ENCODE data around the gene PRKAG2. TPM values are rescaled to one million over a fixed set of nuclear protein-coding genes. Genes with fewer than 3 reads are reported as not detected.

Gene PRKAG2
- total and polyA plus RNA-seq, 9 donors, result 9.3 to 37.7 (median 22.6) TPM

- WGBS, 3 donors, result 18 to 48% (median 35%) methylated on average over 2 of the region's 2 CpGs
- Histone ChIP-seq H3K27me3 (no peaks in the 10 kb centered on the region), H3K4me1 (ENCODE audit: insufficient read depth) (peaks cover 12% of the 10 kb centered on the region), H3K36me3 (no peaks in the 10 kb centered on the region), H3K9me3 (no peaks in the 10 kb centered on the region), H3K27ac (no peak overlapping the region), H3K4me3 (no peak overlapping the region)
- TF ChIP-seq EP300 (IDR thresholded peaks at IDR 0.05) (no peak), CTCF (IDR thresholded peaks at IDR 0.05) (no peak), POLR2A (IDR thresholded peaks at IDR 0.05) (no peak)
- intact Hi-C loops (cut with DNase I), result no loop called here
- peak in 1 of 5 donors; percentile 38 for DNase-seq
Observed at GRCh38 chr7:151671514-151671913, 205.4 kb downstream of the PRKAG2 start.

- H3K27me3 ChIP-seq, result no peaks in the 10 kb centered on the region
- H3K4me1 ChIP-seq (ENCODE audit: insufficient read depth), result peaks cover 16% of the 10 kb centered on the region
- intact Hi-C loops (cut with DNase I), result no loop called here
- WGBS, 3 donors, result 68 to 99% (median 75%) methylated on average over 2 of the region's 2 CpGs
- H3K4me3 ChIP-seq, result no peak overlapping the region
- H3K27ac ChIP-seq, result no peak overlapping the region
- no peaks in the 10 kb centered on the region for H3K36me3 ChIP-seq
- TF ChIP-seq POLR2A (IDR thresholded peaks at IDR 0.05), result no peak
- TF ChIP-seq EP300 (IDR thresholded peaks at IDR 0.05), result no peak
- no peak for TF ChIP-seq CTCF (IDR thresholded peaks at IDR 0.05)
- no peaks in the 10 kb centered on the region for H3K9me3 ChIP-seq
- no peak for DNase-seq
Observed at GRCh38 chr7:151669762-151670161, 207.2 kb downstream of the PRKAG2 start.

- Histone ChIP-seq H3K36me3 (no peaks in the 10 kb centered on the region), H3K4me1 (ENCODE audit: insufficient read depth) (peaks cover 8% of the 10 kb centered on the region), H3K27ac (no peak overlapping the region), H3K27me3 (no peaks in the 10 kb centered on the region), H3K4me3 (no peak overlapping the region), H3K9me3 (no peaks in the 10 kb centered on the region)
- intact Hi-C loops (cut with DNase I), result no loop called here
- 75 to 92% (median 87%) methylated on average over 3 of the region's 3 CpGs for WGBS, 3 donors
- no peak for TF ChIP-seq POLR2A (IDR thresholded peaks at IDR 0.05)
- no peak for TF ChIP-seq EP300 (IDR thresholded peaks at IDR 0.05)
- no peak for TF ChIP-seq CTCF (IDR thresholded peaks at IDR 0.05)
- DNase-seq, result no peak
Observed at GRCh38 chr7:151666886-151667285, 210.0 kb downstream of the PRKAG2 start.

GRCh38 chr7:151665368-151665767 is 211.5 kb downstream of the PRKAG2 start:
- no peak for TF ChIP-seq POLR2A (IDR thresholded peaks at IDR 0.05)
- no peak for TF ChIP-seq CTCF (IDR thresholded peaks at IDR 0.05)
- no peak for TF ChIP-seq EP300 (IDR thresholded peaks at IDR 0.05)
- WGBS, 3 donors, result 3 to 10% (median 5%) methylated on average over 6 of the region's 6 CpGs
- Histone ChIP-seq H3K36me3 (no peaks in the 10 kb centered on the region), H3K4me3 (no peak overlapping the region), H3K27me3 (no peaks in the 10 kb centered on the region), H3K27ac (peak overlapping the region in 1 of 2 donors; percentile 36), H3K9me3 (no peaks in the 10 kb centered on the region), H3K4me1 (ENCODE audit: insufficient read depth) (peaks cover 4% of the 10 kb centered on the region)
- DNase-seq, result peak; percentile 66 to 84 (median 82)
- intact Hi-C loops (cut with DNase I), result no loop called here
